Spleen (tissue), 11 donors: Measurements from ENCODE around the gene ADAMTSL3. TPM values are rescaled to one million over a fixed set of nuclear protein-coding genes. Genes with fewer than 3 reads are reported as not detected.

Source experiments
- DNase-seq: peaks from one replicate; pipeline ENCODE4 v3.0.0-alpha.2; 2020
- H3K27ac ChIP-seq, 8 donors: fragments of 200-600 bp; sonication (generic) in 7 of 8; 1 replicate in 4 of 8; 2 replicates in 4 of 8; pipeline versions ENCODE4 v1.5.0 to v1.8.0; 2016 to 2021; ENCODE audit warnings: inconsistent platforms in 4 of 8, mild to moderate bottlenecking in 4 of 8, moderate library complexity in 1 of 8
- H3K27me3 ChIP-seq, 7 donors: fragments of 200-600 bp; sonication (generic) in 6 of 7; replicated peaks in 1 of 7; 1 replicate in 4 of 7; 2 replicates in 3 of 7; pipeline versions ENCODE4 v1.5.0 to v1.8.0; 2016 to 2021; ENCODE audit warnings: inconsistent platforms in 3 of 7, mild to moderate bottlenecking in 1 of 7
- H3K36me3 ChIP-seq, 6 donors: fragments of 200-600 bp; sonication (generic) in 5 of 6; 1 replicate in 4 of 6; 2 replicates in 2 of 6; pipeline versions ENCODE4 v1.5.0 to v1.8.0; 2016 to 2021; ENCODE audit warnings: inconsistent platforms in 2 of 6
- H3K4me1 ChIP-seq, 6 donors: fragments of 200-600 bp; sonication (generic) in 5 of 6; 1 replicate in 3 of 6; 2 replicates in 3 of 6; pipeline versions ENCODE4 v1.5.0 to v1.8.0; 2016 to 2021; ENCODE audit warnings: inconsistent platforms in 3 of 6
- H3K4me3 ChIP-seq, 8 donors: fragments of 200-600 bp; sonication (generic) in 7 of 8; 1 replicate in 4 of 8; 2 replicates in 4 of 8; pipeline versions ENCODE4 v1.5.0 to v1.8.0; 2016 to 2021; ENCODE audit warnings: inconsistent platforms in 4 of 8, mild to moderate bottlenecking in 4 of 8, moderate library complexity in 2 of 8
- H3K9me3 ChIP-seq, 8 donors: fragments of 200-600 bp; sonication (generic) in 7 of 8; 1 replicate in 4 of 8; 2 replicates in 4 of 8; pipeline versions ENCODE4 v1.5.0 to v1.8.0; 2016 to 2021; ENCODE audit warnings: inconsistent platforms in 4 of 8
- POLR2A ChIP-seq, 3 donors: fragments of 450-650 bp; IDR thresholded peaks; one replicate each; pipeline ENCODE4 v1.5.1; 2017; ENCODE audit warnings: antibody characterized with exemption in 3 of 3, mild to moderate bottlenecking in 1 of 3
- POLR2AphosphoS5 ChIP-seq, 3 donors: sonication (generic); formaldehyde crosslinking; IDR thresholded peaks; one replicate each; pipeline ENCODE4 v1.5.1; 2017; ENCODE audit warnings: antibody characterized with exemption in 3 of 3
- WGBS, 5 donors: extraction: QIAGEN DNeasy Blood & Tissue Kit in 3 of 5; methylation state at CpG; one replicate each; pipeline versions ENCODE4 v1.1.5 to v1.1.7; 2013 to 2018; 5-methylcytosine and 5-hydroxymethylcytosine counted together
- intact Hi-C: fragments of 100-400 bp; cut with DNase I; formaldehyde crosslinking; loops from one replicate; pipeline ENCODE4 v1.15.0; 2023; ENCODE audit warnings: low total_unique reads
- polyA plus RNA-seq, 3 donors: library from polyadenylated mRNA; stranded (reverse); fragments of 200-250 nt; gene quantifications; one replicate each; pipeline ENCODE4 v1.2.1, GENCODE V29; 2013
- total RNA-seq, 7 donors: library from RNA; depleted of rRNA in 3 of 7; stranded (reverse); fragments of >200 nt in 3 of 7; fragmentation: NEBNext Ultra II Directional in 4 of 7; extraction: Animal tissue kit (Norgen Biotek cat#: 25700) in 4 of 7; gene quantifications; one replicate each; pipeline versions ENCODE4 v1.1.0 to v1.2.1, GENCODE V29; 2016 to 2021
- TF ChIP-seq, protein P1 (sequence below), 11 experiments: fragments of 200-600 bp in 7 of 11; fragments of 450-650 bp in 4 of 11; sonication (generic) in 4 of 11; IDR thresholded peaks in 8 of 11; conservative IDR thresholded peaks in 3 of 11; 1 replicate in 7 of 11; 2 replicates in 4 of 11; pipeline versions ENCODE4 v1.4.0 to v1.8.0; 2016 to 2021; ENCODE audit warnings: antibody characterized with exemption in 11 of 11, inconsistent platforms in 4 of 11, mild to moderate bottlenecking in 1 of 11
- donor health status: healthy with polysubstance abuse.
- donor health status: DM: no; HTN: no; CAD: no; lungs with moderate emphysema.
- donor health status: DM: no; HTN: no; CAD: no.
- donor health status: Bipolar disorder and iron deficiency.
- donor health status: healthy.
- donor health status: DM: no; HTN: no; CAD: no.
- donor health status: DM: yes; HTN: yes; CAD: no.

The ADAMTSL3 gene
- total and polyA plus RNA-seq, 10 donors = 0.09 to 5.7 (median 2.9) TPM

GRCh38 chr15:83954506-83954905 lies 300.6 kb downstream of the ADAMTSL3 start:
- intact Hi-C loops = no loop called here
- TF ChIP-seq POLR2A (IDR thresholded peaks at IDR 0.05) (no peak), POLR2AphosphoS5 (IDR thresholded peaks at IDR 0.05) (no peak)
- TF ChIP-seq, protein P1, sequence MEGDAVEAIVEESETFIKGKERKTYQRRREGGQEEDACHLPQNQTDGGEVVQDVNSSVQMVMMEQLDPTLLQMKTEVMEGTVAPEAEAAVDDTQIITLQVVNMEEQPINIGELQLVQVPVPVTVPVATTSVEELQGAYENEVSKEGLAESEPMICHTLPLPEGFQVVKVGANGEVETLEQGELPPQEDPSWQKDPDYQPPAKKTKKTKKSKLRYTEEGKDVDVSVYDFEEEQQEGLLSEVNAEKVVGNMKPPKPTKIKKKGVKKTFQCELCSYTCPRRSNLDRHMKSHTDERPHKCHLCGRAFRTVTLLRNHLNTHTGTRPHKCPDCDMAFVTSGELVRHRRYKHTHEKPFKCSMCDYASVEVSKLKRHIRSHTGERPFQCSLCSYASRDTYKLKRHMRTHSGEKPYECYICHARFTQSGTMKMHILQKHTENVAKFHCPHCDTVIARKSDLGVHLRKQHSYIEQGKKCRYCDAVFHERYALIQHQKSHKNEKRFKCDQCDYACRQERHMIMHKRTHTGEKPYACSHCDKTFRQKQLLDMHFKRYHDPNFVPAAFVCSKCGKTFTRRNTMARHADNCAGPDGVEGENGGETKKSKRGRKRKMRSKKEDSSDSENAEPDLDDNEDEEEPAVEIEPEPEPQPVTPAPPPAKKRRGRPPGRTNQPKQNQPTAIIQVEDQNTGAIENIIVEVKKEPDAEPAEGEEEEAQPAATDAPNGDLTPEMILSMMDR (IDR thresholded peaks at IDR 0.05 in 8 of 11, conservative IDR thresholded peaks at IDR 0.05 in 3 of 11) = no peak
- peaks cover 0 to 19% (median 0%) of the 10 kb centered on the region in 8 donors for H3K9me3 ChIP-seq
- no peaks in the 10 kb centered on the region for H3K36me3 ChIP-seq
- DNase-seq = no peak
- no peaks in the 10 kb centered on the region for H3K4me1 ChIP-seq
- H3K27me3 ChIP-seq = peaks cover 0 to 16% (median 0%) of the 10 kb centered on the region in 7 donors
- H3K4me3 ChIP-seq = no peak overlapping the region
- H3K27ac ChIP-seq = no peak overlapping the region

DNA sequence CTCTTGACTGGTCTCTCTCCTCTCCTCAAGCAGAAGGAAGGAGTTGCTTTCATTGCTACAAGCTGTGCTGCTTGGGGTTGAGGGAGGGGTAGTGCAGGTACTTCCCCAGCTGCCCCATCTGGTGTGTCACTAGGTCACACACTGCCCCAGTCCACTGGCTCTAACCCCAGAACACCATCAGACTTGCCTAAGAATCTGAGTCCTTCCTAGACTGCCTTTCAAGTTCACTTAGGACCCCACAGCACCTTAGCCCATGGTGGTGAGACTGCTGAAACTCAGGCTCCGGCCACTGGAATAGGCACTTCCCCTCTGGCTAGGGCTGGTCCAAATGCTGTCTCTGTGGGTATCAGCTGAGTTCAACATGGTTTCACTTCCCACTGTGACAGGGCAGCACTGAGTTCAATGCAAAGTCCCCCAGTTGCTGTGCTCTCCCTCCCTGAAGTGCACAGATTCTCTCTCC lies 301.9 kb downstream of the ADAMTSL3 start:
- 67 to 83% (median 71%) methylated on average over 1 of the region's 1 CpG for WGBS, 5 donors
- DNase-seq = no peak
- H3K27ac ChIP-seq = peak overlapping the region in 1 of 8 donors; percentile 21
- peaks cover 0 to 28% (median 0%) of the 10 kb centered on the region in 7 donors for H3K27me3 ChIP-seq
- H3K9me3 ChIP-seq = peaks cover 0 to 19% (median 0%) of the 10 kb centered on the region in 8 donors
- intact Hi-C loops = no loop called here
- TF ChIP-seq, protein P1 (IDR thresholded peaks at IDR 0.05 in 8 of 11, conservative IDR thresholded peaks at IDR 0.05 in 3 of 11) = no peak
- TF ChIP-seq POLR2A (IDR thresholded peaks at IDR 0.05) (no peak), POLR2AphosphoS5 (IDR thresholded peaks at IDR 0.05) (no peak)
- H3K36me3 ChIP-seq = no peaks in the 10 kb centered on the region
- no peaks in the 10 kb centered on the region for H3K4me1 ChIP-seq
- H3K4me3 ChIP-seq = no peak overlapping the region

DNA sequence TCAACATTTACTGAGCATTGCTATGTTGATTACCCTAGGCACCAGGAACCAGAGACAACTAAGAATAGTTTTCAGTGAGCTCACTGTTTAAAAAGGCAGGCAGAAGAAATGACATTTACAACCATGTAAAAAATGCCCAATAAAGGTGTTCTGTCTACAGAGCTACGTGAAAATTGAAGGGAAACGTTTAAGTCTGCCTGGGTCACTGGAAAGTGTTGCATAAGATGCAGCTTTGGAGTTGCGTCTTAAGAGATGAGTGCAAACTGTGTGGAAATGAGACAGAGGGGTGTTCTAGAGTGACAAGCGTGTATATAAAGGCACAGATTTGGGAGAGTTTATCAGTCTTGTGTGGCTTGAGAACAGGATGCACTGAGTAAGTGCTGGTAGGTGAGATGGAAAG lies 303.0 kb downstream of the ADAMTSL3 start:
- DNase-seq = no peak
- Histone ChIP-seq H3K27ac (no peak overlapping the region), H3K4me3 (no peak overlapping the region), H3K36me3 (no peaks in the 10 kb centered on the region), H3K4me1 (no peaks in the 10 kb centered on the region), H3K27me3 (peaks cover 0 to 29% (median 0%) of the 10 kb centered on the region in 7 donors), H3K9me3 (peaks cover 0 to 19% (median 0%) of the 10 kb centered on the region in 8 donors)
- intact Hi-C loops = no loop called here
- WGBS, 5 donors = 84 to 88% (median 85%) methylated on average over 4 of the region's 4 CpGs
- TF ChIP-seq, protein P1 (IDR thresholded peaks at IDR 0.05 in 8 of 11, conservative IDR thresholded peaks at IDR 0.05 in 3 of 11) = no peak
- TF ChIP-seq POLR2AphosphoS5 (IDR thresholded peaks at IDR 0.05) = no peak
- no peak for TF ChIP-seq POLR2A (IDR thresholded peaks at IDR 0.05)

- H3K9me3 ChIP-seq = peaks cover 0 to 28% (median 10%) of the 10 kb centered on the region in 8 donors
- H3K36me3 ChIP-seq = no peaks in the 10 kb centered on the region
- H3K4me3 ChIP-seq = no peak overlapping the region
- TF ChIP-seq, protein P1 (IDR thresholded peaks at IDR 0.05 in 8 of 11, conservative IDR thresholded peaks at IDR 0.05 in 3 of 11) = no peak
- TF ChIP-seq POLR2AphosphoS5 (IDR thresholded peaks at IDR 0.05) (no peak), POLR2A (IDR thresholded peaks at IDR 0.05) (no peak)
- H3K27me3 ChIP-seq = peaks cover 0 to 34% (median 0%) of the 10 kb centered on the region in 7 donors
- intact Hi-C loops = no loop called here
- DNase-seq = no peak
- no peak overlapping the region for H3K27ac ChIP-seq
- WGBS, 5 donors = 65 to 86% (median 74%) methylated on average over 2 of the region's 2 CpGs
- H3K4me1 ChIP-seq = no peaks in the 10 kb centered on the region
Measured at GRCh38 chr15:83959477-83959876, 305.6 kb downstream of the ADAMTSL3 start.
